HFF-Myc (cell line): Measurements from ENCODE around the gene PHOX2A.

Experiments
- DNase-seq: peaks from one replicate; pipeline ENCODE4 v3.0.0-alpha.2; 2011; ENCODE audit warnings: low read depth; ENCODE audit errors: extremely low read depth
- H3K4me3 ChIP-seq: replicated peaks from 2 replicates; pipeline ENCODE4 v1.5.1; 2011; ENCODE audit warnings: low read depth, mild to moderate bottlenecking, control low read depth, low read length
- TF ChIP-seq, protein P1 (sequence below): IDR thresholded peaks from 2 replicates; pipeline ENCODE4 v1.5.1; 2012; ENCODE audit warnings: mild to moderate bottlenecking, low read depth, low read length, control low read depth; ENCODE audit errors: missing control alignments

Gene PHOX2A

GRCh38 chr11:72265951-72266350 is 22.0 kb upstream of the PHOX2A start:
- H3K4me3 ChIP-seq = no peak overlapping the region
- DNase-seq = no peak
- TF ChIP-seq, protein P1, sequence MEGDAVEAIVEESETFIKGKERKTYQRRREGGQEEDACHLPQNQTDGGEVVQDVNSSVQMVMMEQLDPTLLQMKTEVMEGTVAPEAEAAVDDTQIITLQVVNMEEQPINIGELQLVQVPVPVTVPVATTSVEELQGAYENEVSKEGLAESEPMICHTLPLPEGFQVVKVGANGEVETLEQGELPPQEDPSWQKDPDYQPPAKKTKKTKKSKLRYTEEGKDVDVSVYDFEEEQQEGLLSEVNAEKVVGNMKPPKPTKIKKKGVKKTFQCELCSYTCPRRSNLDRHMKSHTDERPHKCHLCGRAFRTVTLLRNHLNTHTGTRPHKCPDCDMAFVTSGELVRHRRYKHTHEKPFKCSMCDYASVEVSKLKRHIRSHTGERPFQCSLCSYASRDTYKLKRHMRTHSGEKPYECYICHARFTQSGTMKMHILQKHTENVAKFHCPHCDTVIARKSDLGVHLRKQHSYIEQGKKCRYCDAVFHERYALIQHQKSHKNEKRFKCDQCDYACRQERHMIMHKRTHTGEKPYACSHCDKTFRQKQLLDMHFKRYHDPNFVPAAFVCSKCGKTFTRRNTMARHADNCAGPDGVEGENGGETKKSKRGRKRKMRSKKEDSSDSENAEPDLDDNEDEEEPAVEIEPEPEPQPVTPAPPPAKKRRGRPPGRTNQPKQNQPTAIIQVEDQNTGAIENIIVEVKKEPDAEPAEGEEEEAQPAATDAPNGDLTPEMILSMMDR = no peak

DNA sequence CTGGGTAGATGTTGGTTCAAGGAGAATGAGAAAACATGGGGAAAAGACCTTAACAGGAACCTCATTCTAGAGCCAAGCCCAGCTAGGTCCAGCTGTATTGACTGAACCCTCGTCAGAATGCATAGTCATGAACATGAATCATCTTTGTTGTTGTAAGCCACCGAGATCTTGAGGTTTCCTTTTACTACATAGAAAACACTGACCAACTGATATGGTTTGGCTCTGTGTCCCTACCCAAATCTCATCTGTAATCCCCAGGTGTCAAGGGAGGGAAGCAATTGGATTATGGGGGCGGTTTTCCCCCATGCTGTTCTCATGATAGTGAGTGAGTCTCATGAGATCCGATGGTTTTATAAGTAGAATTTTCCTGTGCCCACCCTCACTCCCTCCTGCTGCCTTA is 19.4 kb upstream of the PHOX2A start:
- TF ChIP-seq, protein P1 = no peak
- DNase-seq = no peak
- no peak overlapping the region for H3K4me3 ChIP-seq

DNA sequence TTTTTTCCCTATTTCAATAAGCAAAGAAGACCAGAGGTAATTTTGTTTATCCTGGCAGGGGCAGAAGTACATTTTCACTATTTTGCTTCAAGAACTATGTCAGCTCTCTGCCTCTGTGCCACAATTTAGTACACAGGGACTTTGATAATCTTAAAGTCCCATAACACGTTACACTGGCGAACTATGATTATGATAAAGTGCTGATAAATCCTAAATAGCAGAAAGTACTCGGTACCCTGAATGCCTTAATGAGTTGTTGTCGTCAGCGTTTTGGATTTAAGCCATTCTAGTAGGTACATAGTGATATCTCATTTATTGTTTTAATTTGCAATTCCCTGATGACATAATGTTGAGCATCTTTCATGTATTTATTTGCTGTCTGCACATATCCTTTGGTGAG is 16.6 kb upstream of the PHOX2A start:
- TF ChIP-seq, protein P1 = no peak
- no peak overlapping the region for H3K4me3 ChIP-seq
- no peak for DNase-seq

GRCh38 chr11:72259490-72259889 is 15.5 kb upstream of the PHOX2A start:
- TF ChIP-seq, protein P1 = no peak
- DNase-seq = no peak
- no peak overlapping the region for H3K4me3 ChIP-seq

DNA sequence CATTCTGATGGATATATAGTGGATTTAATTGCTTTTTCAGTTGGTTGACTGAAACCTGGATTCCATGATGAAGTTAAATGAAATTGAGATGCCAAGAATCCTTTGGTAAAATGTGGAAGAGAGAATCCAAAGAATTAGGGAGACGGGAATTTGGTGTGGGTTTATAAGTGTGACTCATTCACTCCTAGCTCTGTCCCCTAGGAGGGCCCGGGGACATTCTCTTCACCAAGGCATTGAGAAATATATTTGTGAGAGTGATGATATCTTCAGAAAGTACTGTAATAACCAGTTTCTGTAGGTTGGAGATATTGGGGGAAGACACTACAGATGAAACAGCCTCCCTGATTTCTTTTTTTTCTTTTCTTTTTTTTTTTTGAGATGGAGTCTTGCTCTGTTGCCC is 13.6 kb upstream of the PHOX2A start:
- H3K4me3 ChIP-seq = no peak overlapping the region
- DNase-seq = no peak
- TF ChIP-seq, protein P1 = no peak

- DNase-seq = no peak
- no peak overlapping the region for H3K4me3 ChIP-seq
- TF ChIP-seq, protein P1 = no peak
Measured at GRCh38 chr11:72254299-72254993, 10.5 kb upstream of the PHOX2A start.

DNA sequence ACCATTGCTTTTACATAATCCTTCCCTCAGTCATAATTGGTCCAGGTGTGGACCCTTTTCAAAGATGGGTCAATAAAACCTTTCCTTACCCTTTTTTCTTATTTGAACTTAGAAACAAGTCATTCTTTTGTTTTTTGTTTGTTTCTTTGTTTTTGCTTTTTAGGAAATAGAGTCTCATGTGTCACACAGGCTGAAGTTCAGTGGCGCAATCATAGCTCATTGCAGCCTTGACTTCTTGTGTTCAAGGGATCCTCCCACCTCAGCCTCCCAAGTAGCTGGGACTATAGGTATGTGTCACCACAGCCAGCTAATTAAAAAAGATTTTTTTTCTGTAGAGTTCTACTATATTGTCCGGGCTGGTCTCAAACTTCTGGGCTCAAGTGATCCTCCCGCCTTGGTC is 9.4 kb upstream of the PHOX2A start:
- H3K4me3 ChIP-seq = no peak overlapping the region
- no peak for DNase-seq

More for the DNA sequence above, 9.4 kb upstream of the PHOX2A start:
- TF ChIP-seq, protein P1 = no peak
